ENCODE measurements around the gene TMCO4. TPM values are rescaled to one million over a fixed set of nuclear protein-coding genes. Genes with fewer than 3 reads are reported as not detected.

TMCO4 gene
- total and polyA plus RNA-seq, 10 of the 15 experiments (the other 5 are each of a cell fraction or from before 2014, with no cell fraction given), result 2.4 to 20.8 (median 13.0) TPM

- TF ChIP-seq EED (IDR thresholded peaks at IDR 0.05; ENCODE audit: low read depth) (no peak), ZNF592 (IDR thresholded peaks at IDR 0.05) (no peak), BACH1 (IDR thresholded peaks at IDR 0.05; ENCODE audit: borderline replicate concordance) (no peak), ZNF24 (IDR thresholded peaks at IDR 0.05) (no peak)
These were observed 56.5 kb downstream of the TMCO4 start (continued) for GRCh38 chr1:19743180-19743579.

- ChIA-PET RAD21 (ENCODE audit: unreplicated experiment) (no interaction called here), POLR2A (no interaction called here), SMC1A (ENCODE audit: uncharacterized antibody, unreplicated experiment) (no interaction called here), CTCF (no interaction called here)
- Histone ChIP-seq H3K4me3 (no peak overlapping the region), H4K20me1 (ENCODE audit: control insufficient read depth, insufficient read depth) (no peaks in the 10 kb centered on the region), H3K79me2 (ENCODE audit: control insufficient read depth, insufficient read depth, low read length) (no peaks in the 10 kb centered on the region), H3K27ac (ENCODE audit: control insufficient read depth, insufficient read depth) (no peak overlapping the region), H3K4me2 (ENCODE audit: control insufficient read depth, insufficient read depth) (no peak overlapping the region), H3K4me1 (ENCODE audit: control insufficient read depth, insufficient read depth, low read length) (no peaks in the 10 kb centered on the region), H2AFZ (ENCODE audit: control insufficient read depth, low read depth, low read length) (no peak overlapping the region), H3K9me3 (replicated peaks; ENCODE audit: control insufficient read depth, insufficient read depth, low read length) (no peaks in the 10 kb centered on the region), H3K36me3 (ENCODE audit: control insufficient read depth in 2 of 2, insufficient read depth in 2 of 2, low read length in 1 of 2) (peaks cover 0 to 2% of the 10 kb centered on the region in 2 experiments; a peak in 3 of 4 replicates), H3K27me3 (replicated peaks in 1 of 2; ENCODE audit: control insufficient read depth in 2 of 2, insufficient read depth in 2 of 2, low read length in 1 of 2) (no peaks in the 10 kb centered on the region), H3K9ac (ENCODE audit: control insufficient read depth, insufficient read depth, low read length) (no peak overlapping the region)
- intact Hi-C loops (cut with micrococcal nuclease; ENCODE audit: unreplicated experiment) (no loop called here), in situ Hi-C loops (cut with MboI) (no loop called here)
- BruUV-seq (replicated peaks), result no TSS peak
- ATAC-seq, result no peak
- WGBS (ENCODE audit: insufficient coverage, insufficient replicate concordance, low lambda C conversion rate, missing lambda C conversion rate), result 96% methylated on average over 5 of the region's 5 CpGs
- FAIRE-seq, result no peak
- TF ChIP-seq TARDBP (IDR thresholded peaks at IDR 0.05; ENCODE audit: borderline replicate concordance) (no peak), IRF5 (IDR thresholded peaks at IDR 0.05; ENCODE audit: borderline replicate concordance) (no peak), NR2C2 (IDR thresholded peaks at IDR 0.05; ENCODE audit: borderline replicate concordance, control insufficient read depth, insufficient read length, low read depth) (no peak), TCF7 (IDR thresholded peaks at IDR 0.05; ENCODE audit: borderline replicate concordance) (no peak), STAT1 (conservative IDR thresholded peaks at IDR 0.05) (no peak), WRNIP1 (IDR thresholded peaks at IDR 0.05; ENCODE audit: borderline replicate concordance, low read depth, low read length) (no peak), SMARCA5 (IDR thresholded peaks at IDR 0.05) (no peak), ZNF274 (IDR thresholded peaks at IDR 0.05; ENCODE audit: insufficient read depth, insufficient read length) (no peak), CBX3 (IDR thresholded peaks at IDR 0.05; ENCODE audit: borderline replicate concordance, low read depth) (no peak)
- no peak for DNase-seq (ENCODE audit: low read depth, low spot score)
These were observed 60.1 kb downstream of the TMCO4 start for GRCh38 chr1:19739628-19740027.
